Liver (tissue), 9 donors: ENCODE results near the gene KIF26B. TPM values are rescaled to one million over a fixed set of nuclear protein-coding genes. Genes with fewer than 3 reads are reported as not detected.

Source experiments
- DNase-seq: peaks from one replicate; pipeline ENCODE4 v3.0.0-alpha.2; 2017; ENCODE audit warnings: low spot score
- H3K27ac ChIP-seq, 2 donors: one replicate each; pipeline ENCODE4 v1.7.0; 2013; ENCODE audit warnings: inconsistent platforms in 2 of 2, low read length in 2 of 2, control low read depth in 1 of 2, low read depth in 1 of 2, mild to moderate bottlenecking in 1 of 2
- H3K27me3 ChIP-seq, 4 donors: one replicate each; pipeline versions ENCODE4 v1.6.1 to v1.7.0; 2013; ENCODE audit warnings: low read length in 3 of 4, inconsistent platforms in 1 of 4, mild to moderate bottlenecking in 1 of 4, moderate library complexity in 1 of 4; ENCODE audit not compliant: control insufficient read depth in 4 of 4, insufficient read depth in 4 of 4
- H3K36me3 ChIP-seq, 4 donors: one replicate each; pipeline versions ENCODE4 v1.6.1 to v1.7.0; 2013; ENCODE audit warnings: low read length in 3 of 4, mild to moderate bottlenecking in 3 of 4, low read depth in 1 of 4, moderate library complexity in 1 of 4; ENCODE audit not compliant: control insufficient read depth in 4 of 4, insufficient read depth in 3 of 4
- H3K4me1 ChIP-seq, 4 donors: one replicate each; pipeline versions ENCODE4 v1.6.1 to v1.7.0; 2013; ENCODE audit warnings: low read length in 3 of 4, mild to moderate bottlenecking in 3 of 4, moderate library complexity in 1 of 4; ENCODE audit not compliant: control insufficient read depth in 4 of 4, insufficient read depth in 4 of 4
- H3K4me3 ChIP-seq, 3 donors: one replicate each; pipeline versions ENCODE4 v1.6.1 to v1.7.0; 2013; ENCODE audit warnings: low read length in 3 of 3, control low read depth in 1 of 3, low read depth in 1 of 3, mild to moderate bottlenecking in 1 of 3
- H3K9ac ChIP-seq, 2 donors: one replicate each; pipeline ENCODE4 v1.7.0; 2013; ENCODE audit warnings: low read length in 2 of 2, mild to moderate bottlenecking in 2 of 2, moderate library complexity in 2 of 2, control low read depth in 1 of 2, low read depth in 1 of 2
- H3K9me3 ChIP-seq, 4 donors: one replicate each; pipeline versions ENCODE4 v1.6.1 to v1.7.0; 2013; ENCODE audit warnings: low read length in 3 of 4; ENCODE audit not compliant: control insufficient read depth in 4 of 4
- CTCF ChIP-seq: fragments of 150-350 bp; IDR thresholded peaks from 2 replicates; pipeline ENCODE4 v1.5.1; 2017; ENCODE audit warnings: improper control_type of control experiment, low read depth, low read length; ENCODE audit not compliant: missing input control
- FOXA1 ChIP-seq: IDR thresholded peaks from 2 replicates; pipeline ENCODE4 v1.6.1; 2016; ENCODE audit warnings: antibody characterized with exemption
- FOXA2 ChIP-seq: IDR thresholded peaks from 2 replicates; pipeline ENCODE4 v1.6.1; 2016; ENCODE audit warnings: antibody characterized with exemption
- GABPA ChIP-seq, 2 donors: IDR thresholded peaks in 1 of 2; conservative IDR thresholded peaks in 1 of 2; 2 replicates each; pipeline ENCODE4 v1.6.1; 2016; ENCODE audit warnings: antibody characterized with exemption in 2 of 2, mild to moderate bottlenecking in 1 of 2, moderate library complexity in 1 of 2
- HNF4A ChIP-seq, 2 donors: conservative IDR thresholded peaks; 2 replicates each; pipeline ENCODE4 v1.6.1; 2016; ENCODE audit warnings: antibody characterized with exemption in 2 of 2, mild to moderate bottlenecking in 2 of 2
- HNF4G ChIP-seq: IDR thresholded peaks from 2 replicates; pipeline ENCODE4 v1.6.1; 2016; ENCODE audit warnings: antibody characterized with exemption
- NR2F2 ChIP-seq: IDR thresholded peaks from 2 replicates; pipeline ENCODE4 v1.6.1; 2016; ENCODE audit warnings: antibody characterized with exemption
- RAD21 ChIP-seq, 2 donors: IDR thresholded peaks; 2 replicates each; pipeline ENCODE4 v1.6.1; 2016; ENCODE audit warnings: antibody characterized with exemption in 2 of 2, mild to moderate bottlenecking in 2 of 2
- RXRA ChIP-seq, 2 donors: IDR thresholded peaks; 2 replicates each; pipeline ENCODE4 v1.6.1; 2017 to 2018; ENCODE audit warnings: antibody characterized with exemption in 2 of 2, mild to moderate bottlenecking in 1 of 2
- SP1 ChIP-seq: IDR thresholded peaks from 2 replicates; pipeline ENCODE4 v1.6.1; 2018; ENCODE audit warnings: antibody characterized with exemption, mild to moderate bottlenecking
- TAF1 ChIP-seq: conservative IDR thresholded peaks from 2 replicates; pipeline ENCODE4 v1.6.1; 2016; ENCODE audit warnings: antibody characterized with exemption, mild to moderate bottlenecking
- YY1 ChIP-seq: IDR thresholded peaks from 2 replicates; pipeline ENCODE4 v1.6.1; 2016; ENCODE audit warnings: antibody characterized with exemption, mild to moderate bottlenecking
- ZBTB33 ChIP-seq: IDR thresholded peaks from 2 replicates; pipeline ENCODE4 v1.6.1; 2016; ENCODE audit warnings: antibody characterized with exemption
- WGBS: extraction: QIAGEN DNeasy Blood & Tissue Kit; methylation state at CpG from one replicate; pipeline ENCODE4 v1.1.7; 2013; 5-methylcytosine and 5-hydroxymethylcytosine counted together
- polyA plus RNA-seq, 2 donors: library from polyadenylated mRNA; stranded (reverse) in 1 of 2; unstranded in 1 of 2; fragments of 200-250 nt in 1 of 2; fragments of >200 nt in 1 of 2; fragmentation: Nextera tagmentation in 1 of 2; extraction: Ambion mirVana in 1 of 2; gene quantifications; one replicate each; pipeline versions ENCODE4 v1.2.1 to v1.2.3, GENCODE V29; 2013 to 2015
- total RNA-seq, 2 donors: library from RNA; depleted of rRNA; stranded (reverse); fragments of >200 nt; gene quantifications; one replicate each; pipeline ENCODE4 v1.2.3, GENCODE V29; 2014
- TF ChIP-seq, protein P1 (sequence below): IDR thresholded peaks from 2 replicates; pipeline ENCODE4 v1.6.1; 2016; ENCODE audit warnings: antibody characterized with exemption
- donor health status: healthy.
- donor health status: healthy.
- donor health status: healthy.
- donor health status: healthy.
- donor health status: healthy.

KIF26B gene
- total and polyA plus RNA-seq, 4 donors, result 0.10 to 1.7 (median 0.34) TPM

DNA sequence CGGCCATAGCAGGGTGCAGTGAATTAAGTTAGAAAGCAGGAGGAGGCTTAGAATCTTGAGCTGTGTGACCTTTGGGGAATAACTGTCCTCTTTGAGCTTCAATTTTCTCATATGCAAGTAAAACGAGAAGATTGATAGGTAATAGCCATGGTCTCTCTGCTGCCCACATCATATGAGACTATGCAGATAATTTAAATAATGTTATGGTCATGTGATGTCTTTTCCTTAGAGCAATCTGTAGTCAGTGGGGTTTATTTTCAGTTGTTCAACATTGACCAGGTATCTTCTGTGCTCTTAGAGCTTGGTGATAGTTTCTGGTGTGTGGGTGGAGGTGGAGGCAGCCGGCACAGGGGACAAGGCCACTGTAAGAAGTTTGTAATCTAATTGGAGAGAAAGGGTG is 537.1 kb downstream of the KIF26B start:
- no peak overlapping the region for H3K9ac ChIP-seq
- DNase-seq, result no peak

GRCh38 chr1:245692318-245692717 is 537.5 kb downstream of the KIF26B start:
- no peaks in the 10 kb centered on the region for H3K36me3 ChIP-seq
- WGBS, result 95% methylated on average over 12 of the region's 12 CpGs
- no peak overlapping the region for H3K4me3 ChIP-seq
- no peak overlapping the region for H3K9ac ChIP-seq
- no peak overlapping the region for H3K27ac ChIP-seq
- TF ChIP-seq TAF1 (no peak), NR2F2 (no peak), YY1 (no peak), GABPA (IDR thresholded peaks at IDR 0.05 in 1 of 2, conservative IDR thresholded peaks at IDR 0.05 in 1 of 2) (no peak), HNF4G (no peak), FOXA1 (no peak), RXRA (IDR thresholded peaks at IDR 0.05) (no peak), HNF4A (conservative IDR thresholded peaks at IDR 0.05) (no peak), FOXA2 (no peak)
- TF ChIP-seq, protein P1, sequence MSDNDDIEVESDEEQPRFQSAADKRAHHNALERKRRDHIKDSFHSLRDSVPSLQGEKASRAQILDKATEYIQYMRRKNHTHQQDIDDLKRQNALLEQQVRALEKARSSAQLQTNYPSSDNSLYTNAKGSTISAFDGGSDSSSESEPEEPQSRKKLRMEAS, result no peak
- H3K27me3 ChIP-seq, result no peaks in the 10 kb centered on the region
- no peaks in the 10 kb centered on the region for H3K9me3 ChIP-seq
- no peaks in the 10 kb centered on the region for H3K4me1 ChIP-seq
- no peak for DNase-seq

More for the DNA sequence above, 537.1 kb downstream of the KIF26B start:
- 90% methylated on average over 3 of the region's 3 CpGs for WGBS
- H3K9me3 ChIP-seq, result no peaks in the 10 kb centered on the region
- H3K27me3 ChIP-seq, result no peaks in the 10 kb centered on the region
- H3K4me1 ChIP-seq, result no peaks in the 10 kb centered on the region
- no peak overlapping the region for H3K4me3 ChIP-seq
- no peak overlapping the region for H3K27ac ChIP-seq
- TF ChIP-seq HNF4G (no peak), ZBTB33 (no peak), SP1 (no peak), RAD21 (IDR thresholded peaks at IDR 0.05) (no peak), NR2F2 (no peak), YY1 (no peak), TAF1 (no peak), FOXA2 (no peak), CTCF (no peak)
- TF ChIP-seq, protein P1, result no peak
- no peaks in the 10 kb centered on the region for H3K36me3 ChIP-seq
